IMR-90 (cell line): ENCODE data around the gene GALNT16. TPM values are rescaled to one million over a fixed set of nuclear protein-coding genes. Genes with fewer than 3 reads are reported as not detected.

Source experiments
- ATAC-seq: fragments of 200-7000 bp; cut with Tn5 transposase; 2 replicates; pipeline ENCODE4 v1.9.1; 2020; ENCODE audit warnings: low read depth, mild to moderate bottlenecking, moderate library complexity
- BruUV-seq: library from RNA; stranded (reverse); fragments of 400-500 nt; replicated peaks from 2 replicates; lab custom pipeline; 2021; lab: Mats Ljungman, UMichigan
- CTCF ChIA-PET: fragments of 300-600 bp; formaldehyde crosslinking; extraction: SDS; loops from one replicate; lab custom pipeline; 2021; ENCODE audit warnings: antibody characterized with exemption; lab: Yijun Ruan, JAX
- POLR2A ChIA-PET: fragments of 300-600 bp; sonication (Branson Sonifier 250); formaldehyde crosslinking; loops from one replicate; lab custom pipeline; 2022; ENCODE audit warnings: antibody characterized with exemption; ENCODE audit not compliant: unreplicated experiment; lab: Charles Lee
- DNase-seq: peaks from one replicate; pipeline ENCODE4 v3.0.0; 2013
- H2AFZ ChIP-seq: replicated peaks from 2 replicates; pipeline ENCODE3; 2013; ENCODE audit warnings: low read length, mild to moderate bottlenecking; ENCODE audit not compliant: poor library complexity
- H2AK5ac ChIP-seq: 2 replicates; pipeline ENCODE4 v1.6.1; 2013; ENCODE audit warnings: low read depth, low read length, inconsistent platforms
- H2AK9ac ChIP-seq: replicated peaks from 2 replicates; pipeline ENCODE3; 2013; ENCODE audit warnings: mild to moderate bottlenecking, low read depth, low read length, moderate library complexity; ENCODE audit not compliant: poor library complexity
- H2BK120ac ChIP-seq: 2 replicates; pipeline ENCODE4 v1.6.1; 2013; ENCODE audit warnings: low read depth, low read length, inconsistent platforms
- H2BK15ac ChIP-seq: 3 replicates; pipeline ENCODE4 v1.6.1; 2013; ENCODE audit warnings: low read depth, low read length, inconsistent platforms
- H2BK20ac ChIP-seq: 2 replicates; pipeline ENCODE4 v1.6.1; 2013; ENCODE audit warnings: low read depth, mild to moderate bottlenecking, inconsistent platforms, low read length, moderate library complexity
- H2BK5ac ChIP-seq: 2 replicates; pipeline ENCODE4 v1.6.1; 2013; ENCODE audit warnings: mild to moderate bottlenecking, low read depth, low read length, inconsistent platforms; ENCODE audit not compliant: poor library complexity, severe bottlenecking
- H3K14ac ChIP-seq: replicated peaks from 2 replicates; pipeline ENCODE4 v1.6.1; 2013; ENCODE audit warnings: low read depth, low read length, inconsistent platforms
- H3K18ac ChIP-seq: 2 replicates; pipeline ENCODE4 v1.6.1; 2013; ENCODE audit warnings: low read depth, low read length, control low read depth
- H3K23ac ChIP-seq: 2 replicates; pipeline ENCODE4 v1.6.1; 2013; ENCODE audit warnings: low read depth, low read length, inconsistent platforms
- H3K27ac ChIP-seq: 2 replicates; pipeline ENCODE4 v1.5.1; 2013; ENCODE audit warnings: mild to moderate bottlenecking, control low read depth, low read length; ENCODE audit not compliant: insufficient read depth
- H3K27me3 ChIP-seq: 2 replicates; pipeline ENCODE4 v1.6.1; 2013; ENCODE audit warnings: low read length; ENCODE audit not compliant: control insufficient read depth, insufficient read depth
- H3K36me3 ChIP-seq: 2 replicates; pipeline ENCODE4 v1.6.1; 2013; ENCODE audit warnings: low read length, mixed read lengths; ENCODE audit not compliant: control insufficient read depth, insufficient read depth
- H3K4ac ChIP-seq: 2 replicates; pipeline ENCODE4 v1.6.1; 2013; ENCODE audit warnings: low read depth, low read length, inconsistent platforms
- H3K4me1 ChIP-seq: 2 replicates; pipeline ENCODE4 v1.6.1; 2013; ENCODE audit warnings: low read length, mixed read lengths; ENCODE audit not compliant: control insufficient read depth, insufficient read depth
- H3K4me2 ChIP-seq: 2 replicates; pipeline ENCODE4 v1.6.1; 2013; ENCODE audit warnings: low read depth, mild to moderate bottlenecking, control low read depth, low read length, moderate library complexity
- H3K4me3 ChIP-seq: 2 replicates; pipeline ENCODE4 v1.5.1; 2013; ENCODE audit warnings: low read depth, mild to moderate bottlenecking, control low read depth, low read length, moderate library complexity; ENCODE audit not compliant: insufficient read depth
- H3K56ac ChIP-seq: 2 replicates; pipeline ENCODE4 v1.6.1; 2013; ENCODE audit warnings: low read length, inconsistent platforms; ENCODE audit not compliant: insufficient read depth; ENCODE audit errors: extremely low read depth
- H3K79me1 ChIP-seq, 2 experiments: 2 replicates each; pipeline ENCODE4 v1.6.1; 2013; ENCODE audit warnings: low read length in 2 of 2, inconsistent platforms in 1 of 2, low read depth in 1 of 2
- H3K9ac ChIP-seq: 2 replicates; pipeline ENCODE4 v1.6.1; 2013; ENCODE audit warnings: low read depth, low read length, control low read depth
- H3K9me1 ChIP-seq: 2 replicates; pipeline ENCODE4 v1.6.1; 2013; ENCODE audit warnings: low read length, inconsistent platforms; ENCODE audit not compliant: insufficient read depth
- H3K9me3 ChIP-seq: 2 replicates; pipeline ENCODE4 v1.6.1; 2013; ENCODE audit warnings: low read length; ENCODE audit not compliant: control insufficient read depth, insufficient read depth
- H4K20me1 ChIP-seq: 2 replicates; pipeline ENCODE4 v1.6.1; 2013; ENCODE audit warnings: low read length, inconsistent platforms; ENCODE audit not compliant: insufficient read depth
- H4K5ac ChIP-seq: 2 replicates; pipeline ENCODE4 v1.6.1; 2013; ENCODE audit warnings: mild to moderate bottlenecking, low read depth, low read length, control low read depth
- H4K8ac ChIP-seq, 2 experiments: 2 replicates each; pipeline ENCODE4 v1.6.1; 2013; ENCODE audit warnings: low read depth in 2 of 2, low read length in 2 of 2, control low read depth in 1 of 2, inconsistent platforms in 1 of 2
- H4K91ac ChIP-seq: 2 replicates; pipeline ENCODE4 v1.6.1; 2013; ENCODE audit warnings: low read depth, low read length, inconsistent platforms; ENCODE audit not compliant: insufficient read depth
- NFE2L2 ChIP-seq: fragments of 150-350 bp; IDR thresholded peaks from 2 replicates; pipeline ENCODE4 v1.6.1; 2016; ENCODE audit warnings: low read depth, mild to moderate bottlenecking, low read length
- WGBS, 2 experiments: methylation state at CpG; one replicate each; pipeline versions ENCODE4 v1.1.5 to v1.1.7; 2013; ENCODE audit warnings: missing lambda C conversion rate in 2 of 2; ENCODE audit not compliant: insufficient read length in 1 of 2; ENCODE audit errors: extremely low coverage in 2 of 2; 5-methylcytosine and 5-hydroxymethylcytosine counted together
- dilution Hi-C: fragments of 300-500 bp; cut with HindIII; formaldehyde crosslinking; loops from one replicate; pipeline ENCODE4 v1.14.3; 2018; ENCODE audit warnings: low sequenced_read_pairs; ENCODE audit not compliant: unreplicated experiment
- in situ Hi-C: fragments of 300-500 bp; cut with MboI; formaldehyde crosslinking; loops from 3 replicates; pipeline ENCODE4 v1.14.3; 2019; ENCODE audit warnings: low sequenced_read_pairs, inconsistent platforms, mixed read lengths
- intact Hi-C: fragments of 100-400 bp; cut with micrococcal nuclease; formaldehyde crosslinking; loops from 2 replicates; pipeline ENCODE4 v1.10.0; 2022
- polyA plus RNA-seq, 3 experiments: library from polyadenylated mRNA; depleted of rRNA; stranded (reverse); fragments of >200 nt; gene quantifications; 2 replicates each; pipeline ENCODE4 v1.2.3, GENCODE V29; 2012; ENCODE audit warnings: low replicate concordance in 1 of 3
- total RNA-seq: library from RNA; depleted of rRNA; stranded (reverse); fragments of >200 nt; gene quantifications from 2 replicates; pipeline ENCODE4 v1.2.3, GENCODE V29; 2012

Gene GALNT16
- total and polyA plus RNA-seq, 2 of the 4 experiments (the other 2 are of a cell fraction) = 0.36 to 1.5 TPM

- Histone ChIP-seq H3K27ac (no peak overlapping the region), H2BK5ac (no peak overlapping the region), H2BK20ac (no peak overlapping the region), H3K9me3 (no peaks in the 10 kb centered on the region), H2BK120ac (no peak overlapping the region), H4K20me1 (no peaks in the 10 kb centered on the region), H2AK9ac (no peak overlapping the region), H3K4me1 (no peaks in the 10 kb centered on the region), H3K27me3 (peaks cover 13% of the 10 kb centered on the region), H3K56ac (no peak overlapping the region), H4K5ac (no peak overlapping the region), H4K91ac (no peak overlapping the region), H3K18ac (no peak overlapping the region), H3K4me3 (no peak overlapping the region), H3K4ac (no peak overlapping the region), H3K14ac (no peak overlapping the region), H3K9ac (no peak overlapping the region), H2AK5ac (no peak overlapping the region), H4K8ac (no peak overlapping the region), H2BK15ac (no peak overlapping the region), H2AFZ (no peak overlapping the region), H3K4me2 (no peak overlapping the region), H3K79me1 (no peaks in the 10 kb centered on the region), H3K9me1 (no peaks in the 10 kb centered on the region), H3K23ac (no peak overlapping the region), H3K36me3 (no peaks in the 10 kb centered on the region)
- no peak for TF ChIP-seq NFE2L2
- dilution Hi-C loops = no loop called here
- in situ Hi-C loops = no loop called here
- WGBS, 2 experiments = no CpG with 5 or more reads among the region's 9 CpGs
- no TSS peak for BruUV-seq
- intact Hi-C loops = no loop called here
- no peak for DNase-seq
- POLR2A ChIA-PET = no interaction called here
- CTCF ChIA-PET = no interaction called here
- no peak for ATAC-seq
These were observed 20.9 kb downstream of the GALNT16 start for GRCh38 chr14:69280746-69281291.
